Measurements from ENCODE around the gene FGGY.
"Not testable (repeated sequence)": the region's sequence is repeated elsewhere in the genome, so short reads cannot be mapped to it uniquely, and the experiment has no call there.

The FGGY gene

DNA sequence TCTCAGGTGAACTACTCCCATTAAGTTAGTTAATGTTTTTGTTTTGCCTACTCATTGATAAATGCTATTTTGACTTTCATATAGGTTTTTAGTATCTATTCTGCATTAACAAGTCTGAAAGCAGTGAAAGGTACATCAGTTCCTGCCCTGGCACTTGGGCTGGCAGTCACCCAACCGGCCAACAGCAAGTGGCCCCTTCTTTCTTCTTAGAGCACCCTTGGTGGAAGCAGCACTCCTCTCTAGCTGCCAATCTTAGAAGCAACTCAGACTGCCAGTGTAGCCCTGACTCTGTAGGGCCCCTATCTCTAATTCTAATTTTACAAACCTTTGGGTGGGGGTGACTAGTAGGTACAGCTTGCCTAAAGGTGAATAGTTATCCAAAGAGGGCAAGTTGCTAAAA, 155.7 kb downstream of the FGGY start:
- no peak for DNase-seq

- DNase-seq: no peak
Measured at GRCh38 chr1:59453297-59453968, 156.5 kb downstream of the FGGY start.

DNA sequence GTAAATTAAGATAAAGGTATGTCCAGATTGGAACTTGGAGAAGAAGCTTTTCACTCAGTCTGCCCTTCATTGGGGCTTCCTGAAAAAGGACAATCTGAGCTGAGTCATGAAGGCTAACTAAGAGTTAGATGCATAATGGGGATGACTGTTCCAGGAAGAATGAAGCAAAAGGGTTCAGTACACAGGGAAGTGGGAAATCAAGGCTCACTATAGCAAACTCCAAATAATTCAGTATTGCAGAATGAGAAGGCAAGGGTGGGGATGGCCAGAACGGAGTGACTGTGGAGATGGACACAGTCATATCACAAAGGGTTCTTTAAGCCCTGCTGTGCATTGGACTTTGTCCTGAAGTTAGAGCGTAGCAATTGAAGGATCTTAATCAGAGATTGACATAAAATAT, 158.3 kb downstream of the FGGY start:
- DNase-seq: no peak

- DNase-seq: no peak
Measured at GRCh38 chr1:59457786-59458185, 160.9 kb downstream of the FGGY start.

- DNase-seq: no peak
Measured at GRCh38 chr1:59458884-59459283, 162.0 kb downstream of the FGGY start.

GRCh38 chr1:59462942-59463341, 166.0 kb downstream of the FGGY start:
- DNase-seq: not testable (repeated sequence)

- DNase-seq: not testable (repeated sequence)
Measured at GRCh38 chr1:59465478-59465877, 168.6 kb downstream of the FGGY start.

DNA sequence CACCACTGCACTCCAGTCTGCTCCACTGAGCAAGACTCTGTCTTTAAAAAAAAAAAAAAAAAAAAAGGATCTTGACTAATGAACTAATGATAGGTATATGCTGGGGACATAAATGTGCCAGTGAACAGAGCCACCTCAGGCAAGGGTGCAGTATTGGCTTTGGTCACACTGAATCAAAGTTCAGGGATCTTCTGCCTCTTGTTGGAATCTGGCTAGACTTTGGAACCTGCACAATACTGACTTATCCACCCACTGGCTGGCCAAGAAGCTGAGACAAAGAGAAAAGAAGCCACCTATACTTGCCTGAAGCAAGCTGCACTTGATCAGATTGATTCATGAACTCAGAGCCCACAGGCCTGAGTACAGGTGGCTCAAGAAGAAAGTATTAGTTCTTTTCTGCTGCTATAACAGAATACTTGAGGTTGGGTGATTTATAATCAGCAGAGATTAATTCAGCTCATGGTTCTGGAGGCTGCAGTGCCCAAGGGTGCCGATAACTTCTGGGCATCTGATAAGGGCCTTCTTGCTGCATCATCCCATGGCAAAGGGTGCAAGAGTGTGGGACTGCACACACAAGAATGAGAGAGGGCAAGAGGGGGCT, 172.0 kb downstream of the FGGY start:
- DNase-seq: no peak

DNA sequence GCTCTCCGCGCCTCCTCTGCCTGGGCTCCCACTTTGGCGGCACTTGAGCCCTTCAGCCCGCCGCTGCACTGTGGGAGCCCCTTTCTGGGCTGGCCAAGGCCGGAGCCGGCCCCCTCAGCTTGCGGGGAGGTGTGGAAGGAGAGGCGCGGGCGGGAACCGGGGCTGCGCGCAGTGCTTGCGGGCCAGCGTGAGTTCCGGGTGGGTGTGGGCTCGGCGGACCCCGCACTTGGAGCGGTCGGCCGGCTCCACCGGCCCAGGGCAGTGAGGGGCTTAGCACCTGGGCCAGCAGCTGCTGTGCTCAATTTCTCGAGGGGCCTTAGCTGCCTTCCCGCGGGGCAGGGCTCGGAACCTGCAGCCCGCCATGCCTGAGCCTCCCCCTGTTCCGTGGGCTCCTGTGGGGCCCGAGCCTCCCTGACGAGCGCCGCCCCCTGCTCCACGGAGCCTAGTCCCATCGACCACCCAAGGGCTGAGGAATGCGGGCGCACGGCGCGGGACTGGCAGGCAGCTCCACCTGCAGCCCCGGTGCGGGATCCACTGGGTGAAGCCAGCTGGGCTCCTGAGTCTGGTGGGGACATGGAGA, 175.2 kb downstream of the FGGY start:
- not testable (repeated sequence) for DNase-seq

GRCh38 chr1:59473831-59474230, 176.9 kb downstream of the FGGY start:
- DNase-seq: no peak

DNA sequence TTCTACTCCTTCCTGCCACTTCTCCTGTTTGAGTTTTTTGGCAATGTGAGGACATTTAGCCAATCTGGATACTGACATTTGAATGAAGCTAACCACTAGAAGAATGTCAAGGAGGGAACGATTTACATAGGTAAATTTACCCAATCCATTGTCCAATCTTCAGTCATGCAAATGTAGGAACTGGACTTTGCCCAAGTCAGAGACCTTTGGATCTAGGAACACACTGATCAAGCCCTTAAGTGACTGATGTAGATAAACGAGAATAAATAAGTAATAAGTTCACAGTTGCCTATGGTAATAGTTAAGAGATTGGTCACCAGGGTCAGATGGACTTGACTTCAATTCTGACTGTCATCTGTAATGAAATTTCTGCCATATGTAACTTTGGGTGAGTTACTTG, 177.6 kb downstream of the FGGY start:
- DNase-seq: no peak

DNA sequence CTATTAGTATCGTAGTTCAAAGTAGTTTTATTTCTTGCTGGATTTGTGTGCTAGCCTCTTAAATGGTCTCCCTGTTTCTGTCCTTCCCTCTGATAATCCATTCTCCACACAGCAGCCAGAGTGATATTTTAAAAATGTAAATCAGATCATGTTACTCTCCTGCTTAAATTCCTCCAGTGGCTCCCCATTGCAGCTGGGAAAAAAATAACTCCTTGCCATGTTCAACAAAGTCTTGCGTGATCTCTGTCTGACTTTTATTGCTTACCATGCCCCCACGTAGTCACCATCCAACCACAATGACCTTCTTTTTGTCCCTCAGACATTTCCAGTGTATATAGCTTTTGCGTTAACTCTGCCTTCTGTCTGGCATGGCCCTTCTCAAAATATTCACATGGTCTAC, 178.8 kb downstream of the FGGY start:
- no peak for DNase-seq

- no peak for DNase-seq
Measured at GRCh38 chr1:59477286-59477685, 180.4 kb downstream of the FGGY start.

DNA sequence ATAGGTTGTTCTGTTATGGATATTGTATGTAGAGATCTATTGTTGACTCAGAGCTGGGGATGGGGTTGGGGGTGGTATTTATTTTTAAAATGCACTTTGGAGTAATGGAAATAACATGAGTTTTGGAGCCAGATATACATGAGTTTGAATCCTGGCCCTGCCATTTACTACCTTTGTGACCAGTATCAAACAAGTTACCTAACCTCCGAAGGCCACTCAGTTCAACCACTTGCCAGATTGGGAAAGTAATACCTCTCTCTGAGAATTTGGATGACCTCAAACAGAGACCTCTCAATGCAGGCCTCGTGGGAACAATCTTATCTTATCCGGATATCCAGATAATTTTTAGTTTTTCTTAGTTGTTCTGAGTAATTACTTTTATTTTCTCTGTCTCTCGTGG, 181.0 kb downstream of the FGGY start:
- DNase-seq: no peak

GRCh38 chr1:59478822-59479221, 181.9 kb downstream of the FGGY start:
- no peak for DNase-seq

DNA sequence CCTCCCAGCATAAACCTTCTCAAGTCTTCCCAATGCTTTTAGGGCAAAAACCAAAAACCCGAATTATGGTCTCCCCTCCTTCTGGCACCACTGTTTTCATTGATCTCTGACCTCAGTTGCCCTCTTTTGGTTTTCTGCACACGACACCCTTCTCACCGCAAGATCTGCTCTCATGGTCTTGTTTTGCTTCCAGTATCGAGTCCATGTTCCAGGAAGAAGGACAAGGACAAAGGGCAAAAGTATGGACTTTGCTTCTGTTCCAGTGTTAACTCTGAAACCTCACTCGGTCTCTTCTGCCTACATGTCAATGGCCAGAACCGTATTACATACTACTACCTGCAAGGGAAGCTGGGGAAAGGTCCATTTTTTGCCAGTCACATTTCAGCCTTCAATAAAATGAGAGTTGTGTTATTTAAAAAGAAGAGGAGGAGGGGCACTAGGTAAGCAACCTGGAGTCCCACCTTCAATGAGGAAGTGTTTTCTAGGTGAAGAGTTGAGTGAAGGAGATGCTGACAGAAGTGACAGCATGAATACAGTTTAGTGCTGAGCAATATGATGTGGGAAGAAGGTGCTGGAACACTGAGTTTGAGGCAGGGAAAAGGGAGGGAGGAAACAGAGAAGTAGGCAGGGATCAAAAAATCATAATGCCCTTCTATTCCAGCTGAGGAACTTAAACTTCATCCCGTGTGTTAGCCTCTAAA, 183.4 kb downstream of the FGGY start:
- DNase-seq: no peak

DNA sequence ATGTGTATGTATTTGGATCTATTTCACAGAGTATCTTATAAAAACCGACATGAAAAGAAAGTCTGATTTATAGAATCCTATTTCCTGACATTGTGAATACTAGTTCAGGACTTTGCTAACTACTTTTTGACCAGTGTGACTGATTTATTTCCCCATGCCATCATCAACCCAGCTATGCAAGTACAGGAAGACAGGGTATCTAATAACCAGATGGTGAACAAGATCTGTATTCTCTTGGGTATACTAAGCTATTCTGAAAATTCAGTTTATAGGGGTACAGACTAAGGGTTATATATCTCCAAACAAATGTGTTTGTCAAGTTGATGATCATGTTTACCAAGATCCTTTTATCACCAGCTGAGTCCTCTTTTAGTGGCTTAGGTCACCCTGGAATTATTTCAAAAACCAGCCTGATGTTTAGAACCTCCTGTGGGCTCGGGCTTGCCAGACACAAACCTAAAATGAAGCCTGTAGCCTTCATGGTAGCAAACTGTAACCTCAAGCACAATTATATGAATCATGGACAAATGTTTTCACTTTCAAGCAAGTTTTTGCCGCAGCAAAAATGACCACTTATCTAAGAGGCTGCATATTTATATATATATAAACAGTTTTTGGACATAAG, 185.1 kb downstream of the FGGY start:
- no peak for DNase-seq

DNA sequence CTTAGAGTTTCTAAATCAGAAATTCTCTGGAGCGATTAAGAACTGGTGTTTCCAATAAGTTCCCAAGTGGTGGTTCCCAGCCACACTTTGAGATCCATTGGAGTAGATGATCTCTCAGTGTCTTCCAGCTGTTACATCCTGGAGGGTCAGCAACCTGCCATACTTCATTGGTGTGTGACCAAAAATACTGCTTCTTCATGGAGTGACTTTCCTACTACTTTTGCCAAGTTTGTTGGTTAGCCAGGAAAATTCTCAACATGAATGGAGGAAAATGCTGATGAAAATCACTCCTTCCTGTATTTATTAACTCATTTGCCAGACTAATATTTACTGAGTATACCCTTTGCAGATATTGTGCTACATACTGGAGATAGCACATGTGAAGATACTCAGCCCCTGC, 186.1 kb downstream of the FGGY start:
- DNase-seq: no peak

GRCh38 chr1:59484096-59484495, 187.2 kb downstream of the FGGY start:
- DNase-seq: no peak

DNA sequence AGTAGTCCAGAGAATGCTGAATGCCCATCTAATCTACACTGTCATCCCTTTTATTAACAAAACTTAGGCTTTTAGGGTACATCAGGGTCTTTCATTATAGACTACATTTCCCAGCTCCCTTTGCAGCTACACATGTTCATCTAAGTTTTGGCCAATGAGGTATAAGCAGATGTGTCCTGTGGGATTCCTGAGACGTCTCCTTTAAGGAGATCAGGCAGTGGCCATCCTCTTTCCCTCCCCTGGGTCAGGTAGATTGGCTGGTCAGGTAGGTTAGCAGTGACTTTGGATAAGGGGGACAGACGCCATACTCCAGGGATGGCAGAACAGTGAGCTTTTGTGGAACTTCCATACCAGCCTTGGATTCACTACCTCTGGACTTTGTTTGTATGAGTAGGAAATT, 188.3 kb downstream of the FGGY start:
- DNase-seq: no peak

DNA sequence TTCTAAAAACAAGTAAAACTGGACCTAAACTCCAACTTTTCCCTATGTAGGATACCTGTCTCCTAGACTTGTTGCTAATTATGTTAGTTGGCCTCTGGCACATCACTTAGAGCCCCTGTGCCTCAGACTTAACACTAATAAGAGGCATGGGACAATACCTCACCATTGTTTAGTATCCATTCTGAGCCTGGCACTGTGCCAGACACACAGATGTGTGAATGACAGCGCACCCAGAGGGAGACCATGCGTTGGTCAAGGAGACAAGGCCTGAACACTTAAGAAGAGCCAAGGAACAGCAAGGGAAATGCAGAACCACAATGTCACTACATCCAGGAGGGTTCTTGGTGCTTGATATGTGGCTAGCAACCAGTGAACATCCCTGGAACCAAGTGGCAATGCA, 189.1 kb downstream of the FGGY start:
- DNase-seq: no peak

DNA sequence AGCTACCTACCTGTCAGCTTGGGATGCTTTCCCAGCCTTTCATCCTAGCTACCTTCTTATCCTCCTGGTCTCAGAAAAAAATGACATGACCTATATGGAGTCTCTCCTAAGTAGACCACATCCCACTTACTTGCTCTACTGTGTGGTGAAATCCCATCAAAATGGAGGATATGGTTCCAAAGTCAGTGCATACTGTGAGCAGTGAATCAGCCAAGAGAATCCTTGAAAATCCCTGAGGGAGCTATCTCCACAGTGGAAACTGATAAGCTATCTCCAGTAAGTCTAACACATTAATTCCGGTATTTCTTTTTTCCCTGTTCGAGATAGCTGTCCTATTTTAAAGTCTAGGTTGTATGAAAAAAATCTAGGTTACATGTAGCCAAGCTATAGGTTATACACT, 189.7 kb downstream of the FGGY start:
- no peak for DNase-seq

GRCh38 chr1:59487335-59488031, 190.6 kb downstream of the FGGY start:
- no peak for DNase-seq
